Keratinocyte (primary cell): ENCODE results near the gene CAPZA1. TPM values are rescaled to one million over a fixed set of nuclear protein-coding genes. Genes with fewer than 3 reads are reported as not detected.

ENCODE experiments used
- DNase-seq: peaks from one replicate; pipeline ENCODE4 v3.0.0-alpha.2; 2011; ENCODE audit warnings: low read depth, missing footprints, low spot score
- FAIRE-seq: peaks from 2 replicates; lab custom pipeline; 2011; peaks lifted over from hg19 to GRCh38; lab: Jason Lieb, UNC
- H2AFZ ChIP-seq: 2 replicates; pipeline ENCODE4 v1.6.0; 2012; ENCODE audit warnings: low read length, control low read depth, inconsistent platforms; ENCODE audit not compliant: control insufficient read depth
- H3K27ac ChIP-seq: 2 replicates; pipeline ENCODE4 v1.5.1; 2011; ENCODE audit warnings: low read length; ENCODE audit not compliant: control insufficient read depth, insufficient read depth
- H3K27me3 ChIP-seq: 3 replicates; pipeline ENCODE4 v1.6.0; 2011; ENCODE audit warnings: low read length; ENCODE audit not compliant: control insufficient read depth, insufficient read depth; ENCODE audit errors: extremely low read depth
- H3K36me3 ChIP-seq, 2 experiments: 2 replicates in 1 of 2; 3 replicates in 1 of 2; pipeline ENCODE4 v1.5.1; 2011; ENCODE audit warnings: low read length in 2 of 2, mild to moderate bottlenecking in 1 of 2; ENCODE audit not compliant: control insufficient read depth in 2 of 2, insufficient read depth in 2 of 2; ENCODE audit errors: extremely low read depth in 1 of 2
- H3K4me1 ChIP-seq: 3 replicates; pipeline ENCODE4 v1.5.1; 2011; ENCODE audit warnings: low read length; ENCODE audit not compliant: control insufficient read depth, insufficient read depth; ENCODE audit errors: extremely low read depth
- H3K4me2 ChIP-seq: 3 replicates; pipeline ENCODE4 v1.6.0; 2011; ENCODE audit warnings: low read depth, low read length; ENCODE audit not compliant: control insufficient read depth, insufficient read depth; ENCODE audit errors: extremely low read depth
- H3K4me3 ChIP-seq, 3 experiments: fragments of 200-600 bp in 1 of 3; sonication (generic) in 1 of 3; 2 replicates in 2 of 3; 3 replicates in 1 of 3; pipeline ENCODE4 v1.5.1; 2011 to 2016; ENCODE audit warnings: low read length in 3 of 3, mild to moderate bottlenecking in 3 of 3, control low read depth in 2 of 3, inconsistent platforms in 1 of 3, low read depth in 1 of 3, mixed read lengths in 1 of 3, mixed run types in 1 of 3, moderate library complexity in 1 of 3; ENCODE audit not compliant: control insufficient read depth in 2 of 3, insufficient read depth in 2 of 3; ENCODE audit errors: extremely low read depth in 1 of 3
- H3K79me2 ChIP-seq: 2 replicates; pipeline ENCODE4 v1.6.0; 2012; ENCODE audit warnings: low read length; ENCODE audit not compliant: control insufficient read depth, insufficient read depth
- H3K9ac ChIP-seq: 3 replicates; pipeline ENCODE4 v1.6.0; 2011; ENCODE audit warnings: low read length; ENCODE audit not compliant: control insufficient read depth, insufficient read depth; ENCODE audit errors: extremely low read depth
- H3K9me1 ChIP-seq: 3 replicates; pipeline ENCODE4 v1.6.0; 2011; ENCODE audit warnings: low read length; ENCODE audit not compliant: control insufficient read depth, insufficient read depth; ENCODE audit errors: extremely low read depth
- H3K9me3 ChIP-seq: 2 replicates; pipeline ENCODE4 v1.5.1; 2012; ENCODE audit warnings: low read depth, low read length; ENCODE audit not compliant: control insufficient read depth
- H4K20me1 ChIP-seq: 3 replicates; pipeline ENCODE4 v1.6.0; 2011; ENCODE audit warnings: low read length; ENCODE audit not compliant: control insufficient read depth, insufficient read depth; ENCODE audit errors: extremely low read depth
- CTCF ChIP-seq, 3 experiments: IDR thresholded peaks in 1 of 3; conservative IDR thresholded peaks in 1 of 3; optimal IDR thresholded peaks in 1 of 3; 2 replicates in 2 of 3; 3 replicates in 1 of 3; pipeline versions ENCODE3 to v1.5.1; 2011; ENCODE audit warnings: low read length in 3 of 3, mild to moderate bottlenecking in 3 of 3, moderate library complexity in 2 of 3, control low read depth in 1 of 3, inconsistent platforms in 1 of 3; ENCODE audit not compliant: insufficient read depth in 2 of 3; ENCODE audit errors: extremely low read depth in 1 of 3
- EZH2 ChIP-seq: IDR thresholded peaks from one replicate; pipeline ENCODE4 v1.6.1; 2012; ENCODE audit warnings: inconsistent platforms, mild to moderate bottlenecking, low read length, moderate library complexity
- dilution Hi-C: fragments of 300-500 bp; cut with MboI; formaldehyde crosslinking; loops from one replicate; pipeline ENCODE4 v1.7.0; 2020; ENCODE audit warnings: low sequenced_read_pairs; ENCODE audit not compliant: extremely low pct_ligation_motif_present
- polyA plus RNA-seq, 5 experiments: library from polyadenylated mRNA; depleted of rRNA in 3 of 5; stranded (reverse) in 3 of 5; stranded (forward) in 1 of 5; unstranded in 1 of 5; fragments of >200 nt; gene quantifications; 1 replicate in 1 of 5; 2 replicates in 3 of 5; 3 replicates in 1 of 5; pipeline versions ENCODE4 v1.2.1 to v1.2.3, GENCODE V29; 2011 to 2012; ENCODE audit warnings: missing spikeins in 2 of 5, low read depth in 1 of 5, low replicate concordance in 1 of 5

CAPZA1 gene
- polyA plus RNA-seq, 1 donor (not counting 4 experiments of a cell fraction or from before 2014, with no cell fraction given): 239 TPM

GRCh38 chr1:112603541-112603940 lies 16.1 kb upstream of the CAPZA1 start:
- DNase-seq (no peak), FAIRE-seq (no peak)
- no peak overlapping the region for H2AFZ ChIP-seq
- no peaks in the 10 kb centered on the region for H4K20me1 ChIP-seq
- H3K4me1 ChIP-seq: peaks cover 19% of the 10 kb centered on the region
- H3K27ac ChIP-seq: no peak overlapping the region
- H3K9ac ChIP-seq: no peak overlapping the region
- no peak overlapping the region for H3K4me3 ChIP-seq
- H3K36me3 ChIP-seq: peaks cover 2 to 18% of the 10 kb centered on the region in 2 experiments
- no peaks in the 10 kb centered on the region for H3K9me1 ChIP-seq
- H3K27me3 ChIP-seq: no peaks in the 10 kb centered on the region
- H3K9me3 ChIP-seq: no peaks in the 10 kb centered on the region
- dilution Hi-C loops: no loop called here
- TF ChIP-seq EZH2: no peak
- TF ChIP-seq CTCF (optimal IDR thresholded peaks at IDR 0.05 in 1 of 3, IDR thresholded peaks at IDR 0.05 in 1 of 3, conservative IDR thresholded peaks at IDR 0.05 in 1 of 3; ENCODE audit: extremely low read depth in 1 of 3, insufficient read depth in 2 of 3, low read length in 3 of 3): no peak
- no peaks in the 10 kb centered on the region for H3K79me2 ChIP-seq
- H3K4me2 ChIP-seq: no peak overlapping the region

GRCh38 chr1:112605633-112606327 lies 13.9 kb upstream of the CAPZA1 start:
- Histone ChIP-seq H3K4me2 (peak overlapping the region; percentile 83), H3K4me1 (peaks cover 19% of the 10 kb centered on the region), H3K79me2 (no peaks in the 10 kb centered on the region), H3K4me3 (peak overlapping the region in 2 of 3 experiments; percentile 38 to 40), H3K27me3 (no peaks in the 10 kb centered on the region), H3K36me3 (peaks cover 2 to 26% of the 10 kb centered on the region in 2 experiments), H2AFZ (peak overlapping the region; percentile 86), H3K9me3 (no peaks in the 10 kb centered on the region), H3K9ac (peak overlapping the region; percentile 77), H4K20me1 (no peaks in the 10 kb centered on the region), H3K27ac (peak overlapping the region; percentile 99), H3K9me1 (no peaks in the 10 kb centered on the region)
- TF ChIP-seq CTCF (optimal IDR thresholded peaks at IDR 0.05 in 1 of 3, IDR thresholded peaks at IDR 0.05 in 1 of 3, conservative IDR thresholded peaks at IDR 0.05 in 1 of 3; ENCODE audit: extremely low read depth in 1 of 3, insufficient read depth in 2 of 3, low read length in 3 of 3) (no peak), EZH2 (no peak)
- dilution Hi-C loops: no loop called here
- FAIRE-seq (peak; percentile 97), DNase-seq (no peak)
